HL-60 (cell line): ENCODE data around the gene GABRE.

Source experiments
- DNase-seq, 2 experiments: peaks; one replicate each; pipeline ENCODE4 v3.0.0-alpha.2; 2010 to 2020; ENCODE audit warnings: low read depth in 1 of 2, low spot score in 1 of 2
- H3K27ac ChIP-seq: fragments of 250-450 bp; sonication (Bioruptor Pico); replicated peaks from 2 replicates; pipeline ENCODE4 v1.5.1; 2020; ENCODE audit warnings: mild to moderate bottlenecking, moderate library complexity
- H3K27me3 ChIP-seq: fragments of 250-450 bp; sonication (Bioruptor Pico); 2 replicates; pipeline ENCODE4 v1.5.1; 2021; ENCODE audit warnings: mild to moderate bottlenecking, moderate library complexity; ENCODE audit not compliant: insufficient read depth, poor library complexity, severe bottlenecking
- H3K4me3 ChIP-seq: replicated peaks from 2 replicates; pipeline ENCODE4 v1.5.1; 2011; ENCODE audit warnings: mild to moderate bottlenecking, control low read depth, low read length; ENCODE audit not compliant: insufficient read depth
- GABPA ChIP-seq: IDR thresholded peaks from 2 replicates; pipeline ENCODE4 v1.6.1; 2012; ENCODE audit warnings: low read depth
- POLR2AphosphoS5 ChIP-seq: IDR thresholded peaks from 2 replicates; pipeline ENCODE4 v1.6.1; 2012; ENCODE audit warnings: low read depth
- SPI1 ChIP-seq: IDR thresholded peaks from 2 replicates; pipeline ENCODE4 v1.6.1; 2012; ENCODE audit warnings: low read depth, mild to moderate bottlenecking, borderline replicate concordance
- microRNA-seq: library from miRNA; unstranded; fragments of <30 nt; microRNA quantifications from one replicate; pipeline ENCODE4, GENCODE V29; 2018
- TF ChIP-seq, protein P1 (sequence below): IDR thresholded peaks from 2 replicates; pipeline ENCODE4 v1.6.1; 2012; ENCODE audit warnings: low read depth; ENCODE audit not compliant: insufficient replicate concordance
- TF ChIP-seq, protein P2 (sequence below): IDR thresholded peaks from one replicate; pipeline ENCODE4 v1.5.1; 2011; ENCODE audit warnings: low read length, control low read depth, inconsistent platforms; ENCODE audit not compliant: insufficient read depth

The GABRE gene

GRCh38 chrX:151912780-151913179 lies 61.7 kb downstream of the GABRE start, which contains the start of gene MAGEA4:
MAGEA4 (plus strand) TSS chrX:151912889; CDS start chrX:151923665, 10,776 bp downstream.
- no peaks in the 10 kb centered on the region for H3K27me3 ChIP-seq
- no peak within 1 kb of the TSS for H3K4me3 ChIP-seq
- TF ChIP-seq GABPA: no peak
- no peak for TF ChIP-seq SPI1
- TF ChIP-seq, protein P1, sequence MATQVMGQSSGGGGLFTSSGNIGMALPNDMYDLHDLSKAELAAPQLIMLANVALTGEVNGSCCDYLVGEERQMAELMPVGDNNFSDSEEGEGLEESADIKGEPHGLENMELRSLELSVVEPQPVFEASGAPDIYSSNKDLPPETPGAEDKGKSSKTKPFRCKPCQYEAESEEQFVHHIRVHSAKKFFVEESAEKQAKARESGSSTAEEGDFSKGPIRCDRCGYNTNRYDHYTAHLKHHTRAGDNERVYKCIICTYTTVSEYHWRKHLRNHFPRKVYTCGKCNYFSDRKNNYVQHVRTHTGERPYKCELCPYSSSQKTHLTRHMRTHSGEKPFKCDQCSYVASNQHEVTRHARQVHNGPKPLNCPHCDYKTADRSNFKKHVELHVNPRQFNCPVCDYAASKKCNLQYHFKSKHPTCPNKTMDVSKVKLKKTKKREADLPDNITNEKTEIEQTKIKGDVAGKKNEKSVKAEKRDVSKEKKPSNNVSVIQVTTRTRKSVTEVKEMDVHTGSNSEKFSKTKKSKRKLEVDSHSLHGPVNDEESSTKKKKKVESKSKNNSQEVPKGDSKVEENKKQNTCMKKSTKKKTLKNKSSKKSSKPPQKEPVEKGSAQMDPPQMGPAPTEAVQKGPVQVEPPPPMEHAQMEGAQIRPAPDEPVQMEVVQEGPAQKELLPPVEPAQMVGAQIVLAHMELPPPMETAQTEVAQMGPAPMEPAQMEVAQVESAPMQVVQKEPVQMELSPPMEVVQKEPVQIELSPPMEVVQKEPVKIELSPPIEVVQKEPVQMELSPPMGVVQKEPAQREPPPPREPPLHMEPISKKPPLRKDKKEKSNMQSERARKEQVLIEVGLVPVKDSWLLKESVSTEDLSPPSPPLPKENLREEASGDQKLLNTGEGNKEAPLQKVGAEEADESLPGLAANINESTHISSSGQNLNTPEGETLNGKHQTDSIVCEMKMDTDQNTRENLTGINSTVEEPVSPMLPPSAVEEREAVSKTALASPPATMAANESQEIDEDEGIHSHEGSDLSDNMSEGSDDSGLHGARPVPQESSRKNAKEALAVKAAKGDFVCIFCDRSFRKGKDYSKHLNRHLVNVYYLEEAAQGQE: no peak
- no peak for DNase-seq
- H3K27ac ChIP-seq: no peak within 1 kb of the TSS

DNA sequence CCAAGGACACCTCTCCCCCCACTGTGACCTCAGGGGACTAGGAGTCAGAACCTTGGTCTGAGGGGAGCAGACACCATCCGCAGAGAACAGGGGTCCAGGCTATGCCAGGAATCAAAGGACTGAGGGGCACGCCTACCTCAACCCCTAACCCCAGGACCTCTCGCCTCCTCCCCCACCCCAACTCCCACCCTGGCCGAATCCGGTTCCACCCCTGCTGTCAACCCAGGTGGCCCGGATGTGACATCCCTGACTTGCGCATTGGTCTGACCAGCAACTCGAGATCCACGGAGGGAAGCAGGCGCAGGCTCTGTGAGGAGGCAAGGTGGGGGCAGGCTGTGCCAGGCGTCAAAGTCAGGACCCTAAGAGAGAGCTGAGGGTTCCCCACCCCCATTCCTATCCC lies 62.3 kb downstream of the GABRE start:
- no peak for DNase-seq
- no peak overlapping the region for H3K4me3 ChIP-seq
- TF ChIP-seq, protein P1: no peak
- TF ChIP-seq POLR2AphosphoS5: no peak
- TF ChIP-seq, protein P2, sequence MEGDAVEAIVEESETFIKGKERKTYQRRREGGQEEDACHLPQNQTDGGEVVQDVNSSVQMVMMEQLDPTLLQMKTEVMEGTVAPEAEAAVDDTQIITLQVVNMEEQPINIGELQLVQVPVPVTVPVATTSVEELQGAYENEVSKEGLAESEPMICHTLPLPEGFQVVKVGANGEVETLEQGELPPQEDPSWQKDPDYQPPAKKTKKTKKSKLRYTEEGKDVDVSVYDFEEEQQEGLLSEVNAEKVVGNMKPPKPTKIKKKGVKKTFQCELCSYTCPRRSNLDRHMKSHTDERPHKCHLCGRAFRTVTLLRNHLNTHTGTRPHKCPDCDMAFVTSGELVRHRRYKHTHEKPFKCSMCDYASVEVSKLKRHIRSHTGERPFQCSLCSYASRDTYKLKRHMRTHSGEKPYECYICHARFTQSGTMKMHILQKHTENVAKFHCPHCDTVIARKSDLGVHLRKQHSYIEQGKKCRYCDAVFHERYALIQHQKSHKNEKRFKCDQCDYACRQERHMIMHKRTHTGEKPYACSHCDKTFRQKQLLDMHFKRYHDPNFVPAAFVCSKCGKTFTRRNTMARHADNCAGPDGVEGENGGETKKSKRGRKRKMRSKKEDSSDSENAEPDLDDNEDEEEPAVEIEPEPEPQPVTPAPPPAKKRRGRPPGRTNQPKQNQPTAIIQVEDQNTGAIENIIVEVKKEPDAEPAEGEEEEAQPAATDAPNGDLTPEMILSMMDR: no peak
- no peak for TF ChIP-seq SPI1
- no peak for TF ChIP-seq GABPA
- H3K27me3 ChIP-seq: no peaks in the 10 kb centered on the region
- no peak overlapping the region for H3K27ac ChIP-seq

GRCh38 chrX:151904989-151905388 lies 69.5 kb downstream of the GABRE start:
- Histone ChIP-seq H3K27ac (no peak overlapping the region), H3K27me3 (no peaks in the 10 kb centered on the region)
- DNase-seq: no peak

More at GRCh38 chrX:151904989-151905388, 69.5 kb downstream of the GABRE start:
- no peak overlapping the region for H3K4me3 ChIP-seq
- TF ChIP-seq POLR2AphosphoS5 (no peak), GABPA (no peak), SPI1 (no peak)
- TF ChIP-seq, protein P2: no peak
- TF ChIP-seq, protein P1: no peak

Small RNAs within 50 kb of the gene (microRNA-seq; reads per million reads assigned to microRNA genes)
- gene MIR224: 2,874 reads per million, percentile 93 among the genes with 10 or more reads in this experiment
- 6,629 reads per million, percentile 97 among the genes with 10 or more reads in this experiment for gene MIR452
